Smooth muscle cell (in vitro differentiated cells): Measurements from ENCODE around the gene FNDC5. TPM values are rescaled to one million over a fixed set of nuclear protein-coding genes. Genes with fewer than 3 reads are reported as not detected.

Experiments used
- DNase-seq: peaks from one replicate; lab custom pipeline; 2025; ENCODE audit not compliant: unreplicated experiment; lab: John Stamatoyannopoulos, UW
- H2AFZ ChIP-seq: fragments of 200-600 bp; sonication (generic); 2 replicates; pipeline ENCODE4 v1.6.0; 2016; ENCODE audit warnings: antibody characterized with exemption, low read depth, mild to moderate bottlenecking
- H3F3A ChIP-seq: fragments of 200-600 bp; sonication (generic); 2 replicates; pipeline ENCODE4 v1.6.0; 2017; ENCODE audit warnings: antibody characterized with exemption, low read depth
- H3K27ac ChIP-seq: fragments of 200-600 bp; sonication (generic); 2 replicates; pipeline ENCODE4 v1.5.1; 2016; ENCODE audit warnings: low read depth, mild to moderate bottlenecking
- H3K27me3 ChIP-seq: fragments of 200-600 bp; sonication (generic); 2 replicates; pipeline ENCODE4 v1.6.1; 2016; ENCODE audit warnings: low read depth, mild to moderate bottlenecking
- H3K36me3 ChIP-seq: fragments of 200-600 bp; sonication (generic); 2 replicates; pipeline ENCODE4 v1.5.1; 2016; ENCODE audit warnings: low read depth
- H3K4me1 ChIP-seq: fragments of 200-600 bp; sonication (generic); 2 replicates; pipeline ENCODE4 v1.5.1; 2016; ENCODE audit warnings: low read depth
- H3K4me2 ChIP-seq: fragments of 200-600 bp; sonication (generic); 2 replicates; pipeline ENCODE4 v1.6.0; 2016; ENCODE audit warnings: mild to moderate bottlenecking
- H3K4me3 ChIP-seq: fragments of 200-600 bp; sonication (generic); 2 replicates; pipeline ENCODE4 v1.5.1; 2016; ENCODE audit warnings: mild to moderate bottlenecking
- H3K79me2 ChIP-seq: fragments of 200-600 bp; sonication (generic); 2 replicates; pipeline ENCODE4 v1.6.0; 2016; ENCODE audit warnings: low read depth, mild to moderate bottlenecking
- H3K9ac ChIP-seq: fragments of 200-600 bp; sonication (generic); 2 replicates; pipeline ENCODE4 v1.6.0; 2016; ENCODE audit warnings: low read depth
- H3K9me3 ChIP-seq: fragments of 200-600 bp; sonication (generic); replicated peaks from 2 replicates; pipeline ENCODE4 v1.5.1; 2016; ENCODE audit warnings: low read depth
- H4K20me1 ChIP-seq: fragments of 200-600 bp; sonication (generic); 2 replicates; pipeline ENCODE4 v1.6.0; 2016; ENCODE audit warnings: low read depth
- CTCF ChIP-seq: fragments of 200-600 bp; sonication (generic); IDR thresholded peaks from 2 replicates; pipeline ENCODE4 v1.5.1; 2017; ENCODE audit warnings: borderline replicate concordance, mild to moderate bottlenecking, antibody characterized with exemption; ENCODE audit not compliant: insufficient read depth, poor library complexity, severe bottlenecking
- WGBS: methylation state at CpG from one replicate; pipeline ENCODE4 v1.1.7; 2016; ENCODE audit warnings: low lambda C conversion rate; 5-methylcytosine and 5-hydroxymethylcytosine counted together
- polyA plus RNA-seq: library from polyadenylated mRNA; unstranded; fragments of >200 nt; fragmentation: Nextera tagmentation; extraction: Ambion mirVana; gene quantifications from 2 replicates; pipeline ENCODE4 v1.2.1, GENCODE V29; 2016
- total RNA-seq: library from RNA; depleted of rRNA; stranded (reverse); fragments of >200 nt; gene quantifications from 2 replicates; pipeline ENCODE4 v1.2.3, GENCODE V29; 2014

Gene FNDC5
- total and polyA plus RNA-seq, 2 experiments from 2014 or later, result not detected

- peak overlapping the region; percentile 85 for H3K4me2 ChIP-seq
- peaks cover 6% of the 10 kb centered on the region for H3F3A ChIP-seq
- no peak overlapping the region for H2AFZ ChIP-seq
- no peaks in the 10 kb centered on the region for H3K36me3 ChIP-seq
- peak overlapping the region; percentile 74 for H3K27ac ChIP-seq
- TF ChIP-seq CTCF, result no peak
- peak overlapping the region; percentile 71 for H3K9ac ChIP-seq
- H4K20me1 ChIP-seq, result peaks cover 29% of the 10 kb centered on the region
- H3K4me1 ChIP-seq, result peaks cover 18% of the 10 kb centered on the region
- DNase-seq, result no peak
- no peaks in the 10 kb centered on the region for H3K27me3 ChIP-seq
- peaks cover 74% of the 10 kb centered on the region for H3K79me2 ChIP-seq
- WGBS, result 82% methylated on average over 11 of the region's 11 CpGs
- no peaks in the 10 kb centered on the region for H3K9me3 ChIP-seq
- H3K4me3 ChIP-seq, result peak overlapping the region; percentile 77
Observed at GRCh38 chr1:32818804-32819541, 51.7 kb downstream of the FNDC5 start.

GRCh38 chr1:32817815-32818786 is 52.6 kb downstream of the FNDC5 start:
- H3K4me2 ChIP-seq, result peak overlapping the region; percentile 85
- no peak for TF ChIP-seq CTCF
- 1% methylated on average over 40 of the region's 51 CpGs for WGBS
- peaks cover 6% of the 10 kb centered on the region for H3F3A ChIP-seq
- H3K4me1 ChIP-seq, result peaks cover 18% of the 10 kb centered on the region
- H2AFZ ChIP-seq, result peak overlapping the region; percentile 92
- H3K27ac ChIP-seq, result peak overlapping the region; percentile 74
- peak; percentile 63 for DNase-seq
- peaks cover 80% of the 10 kb centered on the region for H3K79me2 ChIP-seq
- H3K9me3 ChIP-seq, result no peaks in the 10 kb centered on the region
- no peaks in the 10 kb centered on the region for H3K36me3 ChIP-seq
- peak overlapping the region; percentile 71 for H3K9ac ChIP-seq
- peak overlapping the region; percentile 77 for H3K4me3 ChIP-seq
- H4K20me1 ChIP-seq, result peaks cover 38% of the 10 kb centered on the region
- H3K27me3 ChIP-seq, result no peaks in the 10 kb centered on the region

- H3F3A ChIP-seq, result peaks cover 6% of the 10 kb centered on the region
- 1% methylated on average over 42 of the region's 55 CpGs for WGBS
- peaks cover 46% of the 10 kb centered on the region for H4K20me1 ChIP-seq
- H3K27ac ChIP-seq, result peak within 1 kb of the TSS; percentile 98
- TF ChIP-seq CTCF, result no peak
- no peaks in the 10 kb centered on the region for H3K27me3 ChIP-seq
- no peaks in the 10 kb centered on the region for H3K36me3 ChIP-seq
- H3K9me3 ChIP-seq, result no peaks in the 10 kb centered on the region
- peak within 1 kb of the TSS; percentile 77 for H3K4me3 ChIP-seq
- peak within 1 kb of the TSS; percentile 92 for H2AFZ ChIP-seq
- H3K9ac ChIP-seq, result peak within 1 kb of the TSS; percentile 99
- peak within 1 kb of the TSS; percentile 85 for H3K4me2 ChIP-seq
- H3K4me1 ChIP-seq, result peaks cover 18% of the 10 kb centered on the region
- H3K79me2 ChIP-seq, result peaks cover 84% of the 10 kb centered on the region
- peak; percentile 96 for DNase-seq
Observed at GRCh38 chr1:32817159-32817814, 53.4 kb downstream of the FNDC5 start, which contains the start of the genes S100PBP and YARS1. Gene S100PBP, plus strand, starts transcription at chr1:32817653. Its CDS starts 8,447 bp downstream, at chr1:32826100. Gene YARS1, minus strand, starts transcription at chr1:32817358. Its CDS starts 114 bp downstream, at chr1:32817244.
